Aorta (tissue), 5 donors: ENCODE measurements around the gene OVCA2. TPM values are rescaled to one million over a fixed set of nuclear protein-coding genes. Genes with fewer than 3 reads are reported as not detected.

Experiments
- ATAC-seq: fragments of 200-7000 bp; cut with Tn5 transposase; one replicate; pipeline ENCODE4 v1.9.1; 2022; ENCODE audit warnings: moderate library complexity; ENCODE audit not compliant: low FRiP score
- DNase-seq, 2 donors: peaks; one replicate each; pipeline ENCODE4 v3.0.0-alpha.2; 2020
- H3K27ac ChIP-seq, 2 donors: one replicate each; pipeline ENCODE4 v1.5.1; 2013; ENCODE audit warnings: low read length in 2 of 2, mild to moderate bottlenecking in 2 of 2, moderate library complexity in 2 of 2, control low read depth in 1 of 2, inconsistent platforms in 1 of 2, low read depth in 1 of 2
- H3K27me3 ChIP-seq, 2 donors: one replicate each; pipeline ENCODE4 v1.6.1; 2013; ENCODE audit warnings: control low read depth in 1 of 2, low read length in 1 of 2, mild to moderate bottlenecking in 1 of 2, moderate library complexity in 1 of 2; ENCODE audit not compliant: insufficient read depth in 2 of 2, control insufficient read depth in 1 of 2
- H3K36me3 ChIP-seq, 2 donors: one replicate each; pipeline ENCODE4 v1.6.1; 2013; ENCODE audit warnings: control low read depth in 1 of 2, low read length in 1 of 2, mild to moderate bottlenecking in 1 of 2; ENCODE audit not compliant: insufficient read depth in 2 of 2, control insufficient read depth in 1 of 2
- H3K4me1 ChIP-seq, 2 donors: one replicate each; pipeline ENCODE4 v1.6.1; 2013; ENCODE audit warnings: low read length in 2 of 2, control low read depth in 1 of 2, mild to moderate bottlenecking in 1 of 2, moderate library complexity in 1 of 2; ENCODE audit not compliant: insufficient read depth in 2 of 2, control insufficient read depth in 1 of 2
- H3K4me3 ChIP-seq, 2 donors: one replicate each; pipeline ENCODE4 v1.5.1; 2013; ENCODE audit warnings: low read length in 2 of 2, control low read depth in 1 of 2, mild to moderate bottlenecking in 1 of 2
- H3K9me3 ChIP-seq: one replicate; pipeline ENCODE4 v1.6.1; 2013; ENCODE audit warnings: mild to moderate bottlenecking, low read length; ENCODE audit not compliant: control insufficient read depth
- WGBS, 2 donors: extraction: QIAGEN DNeasy Blood & Tissue Kit; methylation state at CpG; one replicate each; pipeline ENCODE4 v1.1.7; 2013; 5-methylcytosine and 5-hydroxymethylcytosine counted together
- intact Hi-C, 2 donors: fragments of 100-400 bp; cut with DNase I; formaldehyde crosslinking; loops; one replicate each; pipeline versions ENCODE4 v1.14.2 to v1.15.0; 2022
- polyA plus RNA-seq, 2 donors: library from polyadenylated mRNA; stranded (reverse); fragments of 200-250 nt; gene quantifications; one replicate each; pipeline ENCODE4 v1.2.3, GENCODE V29; 2013
- total RNA-seq, 2 donors: library from RNA; stranded (reverse); fragmentation: NEBNext Ultra II Directional; extraction: Animal tissue kit (Norgen Biotek cat#: 25700); gene quantifications; one replicate each; pipeline ENCODE4 v1.2.1, GENCODE V29; 2021
- donor health status: healthy with polysubstance abuse.
- donor health status: Bipolar disorder and iron deficiency.
- donor health status: DM: no; HTN: no; CAD: no.
- donor health status: DM: no; HTN: no; CAD: no.
- donor health status: DM: yes; HTN: yes; CAD: no.

OVCA2 gene
- total and polyA plus RNA-seq, 4 donors: 14.2 to 54.0 (median 20.0) TPM

DNA sequence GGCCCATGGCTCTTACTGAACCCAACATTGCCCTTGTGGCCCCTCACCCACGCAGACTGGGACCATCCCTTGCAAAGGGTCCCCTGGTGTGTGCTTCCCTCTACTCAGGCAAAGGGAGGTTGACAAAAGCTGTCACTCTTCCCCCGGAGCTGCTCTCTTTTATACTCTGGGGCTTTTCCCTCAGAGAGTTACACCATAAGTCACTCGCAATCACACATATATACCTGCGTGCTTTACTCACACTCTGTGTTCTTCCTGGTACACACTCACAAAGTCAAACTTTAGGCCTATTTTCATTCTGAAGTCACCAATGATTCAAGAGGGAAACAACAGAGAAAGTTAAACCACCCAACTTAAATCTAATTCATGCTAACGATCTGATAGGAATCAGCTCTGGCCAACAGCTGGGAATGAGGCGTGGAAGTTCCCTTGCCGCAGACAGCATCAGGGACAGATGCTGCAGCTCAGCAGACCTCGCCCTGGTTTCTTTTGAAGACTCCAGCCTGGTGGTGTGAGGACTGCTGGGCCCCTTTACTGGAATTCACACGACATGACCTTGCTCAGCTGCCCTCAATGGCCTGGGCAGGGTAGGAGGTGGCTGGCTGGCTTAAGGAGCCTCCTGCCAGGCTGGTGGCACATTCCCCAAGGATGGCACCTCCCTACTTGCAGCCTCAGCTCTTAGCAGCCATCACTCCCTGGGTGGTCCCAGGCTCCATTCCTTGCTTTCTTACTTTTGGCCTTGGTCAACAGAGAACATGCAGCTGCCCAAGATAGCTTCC lies 40.4 kb downstream of the OVCA2 start:
- 77 to 82% methylated on average over 9 of the region's 9 CpGs for WGBS, 2 donors
- H3K36me3 ChIP-seq: peaks cover 3 to 8% of the 10 kb centered on the region in 2 donors
- no peaks in the 10 kb centered on the region for H3K4me1 ChIP-seq

DNA sequence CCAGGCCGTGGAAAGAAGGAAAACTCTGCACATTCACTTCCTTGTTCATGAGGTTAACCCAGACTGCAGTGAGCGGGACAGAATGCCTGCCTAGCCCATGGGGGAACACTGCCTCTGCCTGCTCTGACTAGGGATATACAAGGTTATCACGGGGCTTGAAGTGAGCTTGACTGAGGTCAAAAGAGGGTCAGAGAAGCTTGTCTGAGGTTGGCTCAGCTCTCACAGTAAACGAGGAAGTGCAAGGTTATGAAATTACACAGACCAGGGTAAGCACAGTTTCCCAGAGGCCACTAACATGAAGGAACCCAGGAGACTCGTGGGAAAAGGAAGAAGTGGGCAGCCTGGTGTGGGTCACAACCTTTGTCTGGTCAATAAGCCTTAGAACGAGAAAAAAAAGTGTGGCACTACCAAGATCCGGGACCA lies 41.8 kb downstream of the OVCA2 start:
- intact Hi-C loops: no loop called here
- H3K4me1 ChIP-seq: no peaks in the 10 kb centered on the region
- DNase-seq (no peak), ATAC-seq (peak; percentile 9)
- 70 to 71% methylated on average over 7 of the region's 7 CpGs for WGBS, 2 donors
- peaks cover 0 to 5% of the 10 kb centered on the region in 2 donors for H3K36me3 ChIP-seq
- no peak overlapping the region for H3K4me3 ChIP-seq
- H3K27me3 ChIP-seq: no peaks in the 10 kb centered on the region
- H3K27ac ChIP-seq: no peak overlapping the region
- H3K9me3 ChIP-seq: no peaks in the 10 kb centered on the region

More for the DNA sequence above, 40.4 kb downstream of the OVCA2 start:
- H3K27me3 ChIP-seq: no peaks in the 10 kb centered on the region
- H3K27ac ChIP-seq: no peak overlapping the region
- no peak for ATAC-seq
- intact Hi-C loops: no loop called here
- H3K9me3 ChIP-seq: no peaks in the 10 kb centered on the region
- H3K4me3 ChIP-seq: no peak overlapping the region
- DNase-seq: no peak

DNA sequence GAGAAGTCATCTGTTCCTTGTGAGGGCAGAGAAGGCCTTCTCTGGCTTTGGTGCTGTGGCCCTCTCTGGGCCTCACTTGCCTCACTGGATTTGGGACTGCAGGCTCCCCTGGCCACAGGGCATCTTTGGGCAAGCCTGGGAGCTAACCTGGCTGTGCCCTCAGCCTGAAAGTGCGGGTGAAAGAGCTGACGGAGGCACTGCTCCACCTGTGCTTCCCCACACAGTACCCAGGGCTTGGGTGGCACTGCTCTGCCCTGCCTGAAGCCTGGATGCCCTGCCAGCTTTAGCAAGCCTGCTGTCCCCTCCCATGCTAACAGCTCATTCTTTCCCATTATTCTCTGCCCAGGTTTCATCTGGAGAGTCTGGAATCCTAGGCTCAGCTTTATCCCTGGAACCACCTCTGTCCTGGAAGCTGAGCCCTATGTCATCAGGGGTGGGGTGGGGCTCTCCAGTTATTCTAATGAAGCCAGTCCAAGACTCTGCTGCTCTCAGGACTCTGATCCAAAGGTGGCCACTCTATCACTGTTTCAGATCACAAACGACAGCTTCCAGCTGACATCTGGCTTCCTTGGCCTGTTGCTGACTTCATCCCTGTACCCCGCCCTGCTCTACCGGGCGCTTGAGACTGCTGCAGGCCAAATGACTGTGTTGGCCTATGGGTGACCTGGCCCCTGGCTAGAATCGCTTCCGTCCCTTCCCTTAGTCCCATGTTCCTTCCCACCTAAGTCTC lies 42.4 kb downstream of the OVCA2 start:
- ATAC-seq (peak; percentile 58), DNase-seq (no peak)
- Histone ChIP-seq H3K9me3 (no peaks in the 10 kb centered on the region), H3K27ac (no peak overlapping the region), H3K27me3 (no peaks in the 10 kb centered on the region), H3K36me3 (peaks cover 0 to 5% of the 10 kb centered on the region in 2 donors), H3K4me1 (no peaks in the 10 kb centered on the region), H3K4me3 (no peak overlapping the region)
- intact Hi-C loops: no loop called here
- WGBS, 2 donors: 71 to 82% methylated on average over 8 of the region's 8 CpGs

DNA sequence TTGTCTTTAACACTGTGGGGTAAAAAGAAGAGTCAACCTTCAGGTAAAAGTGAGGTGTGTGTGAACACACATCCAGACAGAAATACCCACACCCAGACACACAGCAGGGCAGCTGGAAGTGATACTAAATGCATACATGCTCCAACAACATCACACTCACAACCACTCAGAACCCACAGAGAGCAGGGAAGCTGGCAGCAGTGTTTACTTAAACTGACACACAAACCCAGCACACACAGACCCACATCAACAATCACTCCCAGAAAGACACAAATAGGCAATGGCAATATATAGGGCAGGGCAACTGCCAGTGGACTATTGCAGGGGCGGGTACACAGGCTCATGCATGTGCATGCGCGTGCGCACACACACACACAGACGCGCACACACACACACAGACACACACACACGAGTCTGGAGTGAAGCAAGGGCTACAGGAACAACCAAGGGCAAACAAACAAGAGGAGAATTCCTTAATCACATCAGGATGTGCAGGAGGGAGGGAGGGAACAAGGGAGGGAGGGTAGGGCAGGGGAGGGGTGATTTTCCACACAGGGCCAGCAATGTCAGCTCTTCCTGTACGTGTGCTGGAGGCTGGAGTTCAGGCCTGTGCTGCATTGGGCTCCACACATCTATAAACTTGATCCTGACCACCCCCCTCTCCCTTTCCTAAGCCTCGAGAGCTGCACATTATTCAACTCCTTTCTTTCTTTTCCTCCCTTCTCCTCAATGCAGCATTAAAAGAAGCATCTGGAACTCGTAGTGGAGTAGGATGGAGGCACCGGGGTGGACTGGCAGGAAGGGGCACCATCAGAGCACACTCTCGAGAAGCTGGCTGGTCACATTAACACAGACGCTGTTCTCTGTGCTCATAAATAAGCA lies 43.2 kb downstream of the OVCA2 start:
- H3K4me1 ChIP-seq: no peaks in the 10 kb centered on the region
- peaks cover 0 to 5% of the 10 kb centered on the region in 2 donors for H3K36me3 ChIP-seq
- intact Hi-C loops: no loop called here
- no peak overlapping the region for H3K27ac ChIP-seq
- DNase-seq (no peak), ATAC-seq (peak; percentile 70)
- H3K4me3 ChIP-seq: no peak overlapping the region
- H3K9me3 ChIP-seq: no peaks in the 10 kb centered on the region
- no peaks in the 10 kb centered on the region for H3K27me3 ChIP-seq
- 74 to 80% methylated on average over 13 of the region's 13 CpGs for WGBS, 2 donors

DNA sequence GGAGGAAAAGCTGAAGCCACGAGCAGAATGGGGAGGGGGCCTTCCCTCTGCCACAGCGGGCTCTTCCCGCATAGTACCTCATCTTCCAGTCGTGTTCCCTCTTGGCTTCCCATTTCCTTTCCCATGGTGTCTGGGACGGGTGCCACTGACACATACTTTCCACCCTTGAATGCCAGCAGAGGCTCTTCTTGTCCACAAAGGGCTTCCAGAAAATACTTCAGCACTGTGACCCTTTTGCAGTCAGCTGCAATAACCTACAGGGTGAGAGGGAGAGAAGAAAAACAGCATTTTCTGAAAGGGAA lies 43.8 kb downstream of the OVCA2 start:
- H3K27me3 ChIP-seq: no peaks in the 10 kb centered on the region
- H3K4me1 ChIP-seq: no peaks in the 10 kb centered on the region
- WGBS, 2 donors: 34 to 42% methylated on average over 5 of the region's 5 CpGs
- peaks cover 0 to 5% of the 10 kb centered on the region in 2 donors for H3K36me3 ChIP-seq
- no peak overlapping the region for H3K27ac ChIP-seq
- ATAC-seq (peak; percentile 51), DNase-seq (peak in 1 of 2 donors; percentile 84)
- no peak overlapping the region for H3K4me3 ChIP-seq
- intact Hi-C loops: no loop called here
- no peaks in the 10 kb centered on the region for H3K9me3 ChIP-seq

DNA sequence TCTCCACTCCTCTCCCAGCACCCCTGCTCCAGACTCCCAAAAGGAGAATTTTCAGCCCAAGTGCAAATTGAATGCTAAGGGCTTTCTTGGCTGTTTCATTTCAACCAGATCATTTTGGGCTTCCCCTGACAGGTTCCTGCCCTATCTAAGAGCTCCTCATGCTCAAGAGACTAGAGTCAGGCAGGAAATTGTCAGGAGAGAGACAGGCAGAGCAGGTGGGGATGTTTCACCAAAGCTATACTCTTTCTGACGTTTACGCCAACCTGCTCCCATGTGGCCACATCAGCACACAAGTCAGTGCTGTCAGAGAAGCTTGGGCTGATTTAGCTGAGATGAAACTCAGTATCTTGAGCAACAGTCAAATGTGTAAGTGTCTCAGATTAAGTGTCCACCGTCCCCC lies 44.5 kb downstream of the OVCA2 start:
- ATAC-seq: no peak
- Histone ChIP-seq H3K27ac (no peak overlapping the region), H3K27me3 (no peaks in the 10 kb centered on the region), H3K9me3 (no peaks in the 10 kb centered on the region), H3K4me3 (no peak overlapping the region), H3K36me3 (peaks cover 0 to 1% of the 10 kb centered on the region in 2 donors), H3K4me1 (no peaks in the 10 kb centered on the region)
- intact Hi-C loops: no loop called here
- no peak for DNase-seq
- 89 to 95% methylated on average over 3 of the region's 3 CpGs for WGBS, 2 donors

DNA sequence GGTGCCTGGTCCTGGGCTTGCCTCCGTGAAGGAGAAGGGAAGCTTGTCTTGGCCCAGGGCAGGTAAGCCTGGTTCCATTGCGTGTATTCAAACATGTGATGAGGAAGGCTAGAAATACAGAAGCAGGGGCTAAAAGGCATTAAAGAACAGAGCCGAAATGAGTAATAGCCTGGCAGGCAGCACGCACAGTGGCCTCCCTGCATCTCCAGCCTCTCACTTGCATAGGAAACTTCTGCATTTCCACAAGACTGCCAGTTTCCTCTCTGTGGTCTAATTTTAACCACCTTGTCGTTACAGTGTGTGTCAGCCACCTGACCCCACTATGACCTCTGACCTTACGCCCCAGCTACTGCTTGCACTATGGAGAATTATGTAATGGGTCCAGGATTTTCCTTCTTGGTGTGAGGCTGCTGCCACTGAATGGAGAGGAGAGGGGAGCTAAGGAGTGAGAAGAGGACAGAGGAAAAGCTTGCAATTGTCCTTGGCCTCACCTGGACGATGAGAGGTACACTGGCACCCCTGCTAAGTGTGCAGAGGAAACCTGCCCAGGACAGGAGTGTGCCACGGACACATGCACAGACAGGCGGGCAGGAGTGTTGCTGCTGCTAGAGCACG lies 45.9 kb downstream of the OVCA2 start:
- WGBS, 2 donors: 78 to 79% methylated on average over 10 of the region's 10 CpGs
- ATAC-seq (no peak), DNase-seq (peak in 1 of 2 donors; percentile 84)
- Histone ChIP-seq H3K36me3 (no peaks in the 10 kb centered on the region), H3K4me3 (no peak overlapping the region), H3K27me3 (no peaks in the 10 kb centered on the region), H3K9me3 (no peaks in the 10 kb centered on the region), H3K27ac (no peak overlapping the region), H3K4me1 (no peaks in the 10 kb centered on the region)
- intact Hi-C loops: no loop called here

DNA sequence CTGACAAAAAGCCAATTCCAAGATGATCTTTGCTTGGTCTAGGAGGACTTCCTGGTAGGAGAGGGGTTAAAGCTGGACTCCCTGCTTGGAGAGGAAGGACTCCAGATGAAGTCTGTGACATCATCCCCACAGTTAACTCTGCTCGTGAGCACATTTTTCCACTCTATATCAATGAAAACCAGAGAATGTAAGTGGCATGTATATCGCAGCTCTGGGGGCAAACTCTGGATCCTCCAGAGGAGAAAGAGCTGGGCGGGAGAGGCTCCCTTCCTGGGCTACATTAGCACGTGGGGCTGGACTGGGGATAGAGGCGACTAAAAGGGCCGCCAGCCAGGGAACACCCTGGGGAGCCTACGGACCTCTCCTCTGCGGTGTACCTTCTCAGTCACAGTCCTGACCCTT lies 47.2 kb downstream of the OVCA2 start:
- ATAC-seq (no peak), DNase-seq (no peak)
- H3K27me3 ChIP-seq: no peaks in the 10 kb centered on the region
- 29 to 33% methylated on average over 8 of the region's 8 CpGs for WGBS, 2 donors
- no peaks in the 10 kb centered on the region for H3K4me1 ChIP-seq
- H3K27ac ChIP-seq: no peak overlapping the region
- H3K4me3 ChIP-seq: no peak overlapping the region
- intact Hi-C loops: no loop called here
- no peaks in the 10 kb centered on the region for H3K9me3 ChIP-seq
- H3K36me3 ChIP-seq: no peaks in the 10 kb centered on the region
